NCI-H1930 (cell line): Measurements from ENCODE around the gene ACOT8.
A peak's percentile ranks its signal among the peaks of the same experiment; 100 is the strongest.
"Not testable (repeated sequence)": the region's sequence is repeated elsewhere in the genome, so short reads cannot be mapped to it uniquely, and the experiment has no call there.

Experiments
- DNase-seq, 2 experiments: peaks; one replicate each; lab custom pipeline; 2025; lab: John Stamatoyannopoulos, UW

ACOT8 gene

GRCh38 chr20:45887346-45887715 lies 30.1 kb upstream of the ACOT8 start, which contains the start of gene SPATA25:
Gene SPATA25 (minus strand): TSS chr20:45887622. CDS start chr20:45887590, 32 bp downstream.
- DNase-seq: no peak

- DNase-seq: no peak
Measured at GRCh38 chr20:45886590-45887345, 29.6 kb upstream of the ACOT8 start.

DNA sequence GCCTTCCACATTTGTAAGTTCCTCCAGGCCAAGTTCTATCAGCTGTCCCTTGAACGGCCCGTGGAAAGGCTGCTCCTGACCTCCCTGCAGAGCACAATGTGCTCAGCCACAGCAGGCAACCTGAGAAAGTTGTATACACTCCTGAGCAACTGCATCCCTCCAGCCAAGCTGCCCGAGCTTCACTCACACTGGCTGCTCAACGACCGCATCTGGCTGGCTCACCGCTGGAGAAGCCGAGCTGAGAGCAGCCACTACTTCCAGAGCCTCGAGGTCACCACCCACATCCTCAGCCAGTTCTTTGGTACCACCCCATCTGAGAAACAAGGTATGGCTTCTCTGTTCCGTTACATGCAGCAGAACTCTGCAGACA lies 25.9 kb upstream of the ACOT8 start:
- no peak for DNase-seq

- no peak for DNase-seq
Measured at GRCh38 chr20:45882469-45883099, 25.4 kb upstream of the ACOT8 start.

GRCh38 chr20:45880988-45881788 lies 24.0 kb upstream of the ACOT8 start, which contains the start of gene ZSWIM1:
Gene ZSWIM1 (plus strand): TSS chr20:45881227. CDS start chr20:45882593, 1,366 bp downstream.
- DNase-seq: peak; percentile 99

DNA sequence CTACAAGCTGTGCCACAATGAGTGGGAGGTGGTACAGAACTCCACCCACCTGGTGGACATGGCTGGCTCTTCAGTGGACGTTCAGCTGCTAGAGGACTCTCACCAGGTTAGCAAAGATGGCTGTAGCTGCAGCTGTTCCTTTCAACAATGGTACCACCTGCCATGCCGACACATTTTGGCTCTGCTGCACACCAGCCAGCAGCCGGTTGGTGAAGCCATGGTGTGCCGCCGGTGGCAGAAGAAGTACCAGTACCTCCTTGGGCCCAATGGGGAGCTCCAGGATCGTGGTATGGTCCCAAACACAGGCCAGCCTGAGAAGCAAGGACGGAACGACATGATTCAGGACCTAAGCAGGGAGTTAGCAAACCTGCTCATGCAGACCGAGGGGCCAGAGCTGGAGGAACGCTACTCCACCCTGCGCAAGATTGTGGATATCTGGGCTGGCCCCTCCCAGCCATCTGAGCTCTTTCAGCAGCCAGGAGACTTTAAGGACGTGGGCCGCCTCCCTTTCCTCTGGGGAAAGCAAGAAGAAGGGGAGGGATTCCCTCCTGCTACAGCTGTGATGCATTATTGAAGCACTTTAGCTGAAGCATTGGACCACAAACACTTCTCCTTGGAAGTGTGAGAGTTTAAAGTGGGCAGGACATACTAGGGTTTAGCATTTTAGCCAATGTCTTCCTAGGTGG lies 21.0 kb upstream of the ACOT8 start:
- DNase-seq: no peak

GRCh38 chr20:45874576-45874975 lies 17.4 kb upstream of the ACOT8 start:
- DNase-seq: no peak

DNA sequence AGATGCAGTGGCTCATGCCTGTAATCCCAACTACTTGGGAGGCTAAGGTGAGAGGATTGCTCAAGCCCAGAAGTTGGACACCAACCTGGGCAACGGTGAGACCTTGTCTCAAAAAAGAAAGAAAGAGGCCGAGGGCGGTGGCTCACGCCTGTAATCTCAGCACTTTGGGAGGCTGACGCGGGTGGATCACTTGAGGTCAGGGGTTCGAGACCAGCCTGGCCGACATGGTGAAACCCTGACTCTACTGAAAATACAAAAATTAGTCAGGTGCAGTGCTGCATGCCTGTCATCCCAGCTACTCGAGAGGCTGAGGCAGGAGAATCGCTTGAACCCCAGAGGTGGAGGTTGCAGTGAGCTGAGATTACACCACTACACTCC lies 16.9 kb upstream of the ACOT8 start:
- DNase-seq: not testable (repeated sequence)

DNA sequence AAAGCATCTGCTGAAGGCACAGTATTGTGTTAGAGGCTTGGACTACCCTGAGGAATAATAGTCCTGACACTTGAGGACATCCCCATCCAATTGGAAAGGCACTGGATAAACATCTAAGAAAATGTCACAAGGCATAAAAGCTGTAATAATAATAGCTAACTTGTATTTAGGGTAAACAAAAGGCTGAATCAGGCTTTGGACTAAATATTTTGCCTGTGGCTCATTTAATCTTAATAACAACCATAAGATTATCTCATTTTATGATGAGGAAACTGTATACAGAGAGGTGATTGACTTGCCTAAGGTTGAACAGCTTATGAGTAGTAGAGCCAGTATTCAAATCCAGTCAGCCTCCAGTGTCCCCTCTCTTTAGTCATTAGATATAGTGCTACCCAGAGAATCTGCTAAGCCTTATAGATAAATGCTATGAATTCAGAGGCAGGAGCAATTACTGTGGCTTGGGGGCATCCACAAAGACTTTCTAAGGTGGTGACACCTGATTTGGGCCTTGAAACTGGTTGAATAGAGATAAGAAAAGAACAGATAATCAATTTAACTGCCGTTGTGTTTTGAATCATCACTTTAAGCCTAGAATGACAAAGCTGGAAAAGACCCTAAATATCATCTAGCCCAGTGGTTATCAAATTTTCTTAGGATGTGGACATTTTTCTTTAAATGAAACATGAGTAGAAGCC lies 16.4 kb upstream of the ACOT8 start:
- DNase-seq: no peak

DNA sequence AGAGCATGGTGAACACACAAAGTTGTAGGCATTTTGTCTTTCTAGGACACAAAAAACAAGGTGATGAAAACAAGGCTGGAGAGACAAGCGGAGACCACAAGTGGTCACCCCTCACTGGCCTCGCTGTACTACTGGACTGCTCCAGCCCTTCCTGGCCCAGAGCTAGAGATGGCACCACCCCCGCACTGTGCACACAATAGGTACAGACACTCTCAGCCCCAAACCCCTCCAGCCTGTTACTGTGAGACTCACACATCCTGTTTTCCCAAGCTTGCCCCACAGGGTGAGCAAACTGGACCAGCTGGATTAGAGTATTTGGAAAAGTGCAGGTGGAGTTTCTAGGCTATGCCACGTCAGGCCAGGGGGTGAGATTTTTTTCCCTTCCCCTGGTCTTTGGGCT lies 15.4 kb upstream of the ACOT8 start:
- no peak for DNase-seq

- DNase-seq: no peak
Measured at GRCh38 chr20:45867819-45868176, 10.6 kb upstream of the ACOT8 start.

DNA sequence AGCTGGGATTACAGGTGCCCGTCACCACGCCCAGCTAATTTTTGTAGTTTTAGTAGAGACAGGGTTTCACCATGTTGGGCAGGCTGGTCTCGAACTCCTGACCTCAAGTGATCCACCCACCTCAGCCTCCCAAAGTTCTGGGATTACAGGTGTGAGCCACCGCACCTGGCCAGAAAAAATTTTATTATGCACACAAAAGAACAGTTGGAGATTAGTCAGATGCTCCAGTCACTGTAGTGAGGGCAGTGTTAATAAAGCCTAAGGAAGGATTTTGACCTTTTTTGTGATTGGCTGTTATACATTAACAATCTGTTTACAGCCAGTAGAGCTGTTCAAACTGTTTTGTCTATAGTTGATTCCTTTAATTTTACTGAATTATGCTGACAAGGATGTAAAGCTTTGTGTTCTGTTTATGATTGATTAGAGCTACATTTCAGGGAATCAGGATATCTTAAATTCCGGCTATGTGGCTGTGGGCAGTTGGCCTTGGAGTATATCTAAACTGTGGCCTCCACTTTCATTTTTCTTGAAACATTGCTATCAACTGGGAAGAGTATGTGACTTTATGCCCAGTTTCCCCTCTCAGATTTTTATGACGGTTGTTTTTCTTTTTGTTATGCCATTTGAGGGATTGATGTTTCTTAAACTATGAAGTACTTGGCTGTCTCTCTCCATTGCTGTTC lies 10.1 kb upstream of the ACOT8 start:
- DNase-seq: no peak

- DNase-seq: no peak
Measured at GRCh38 chr20:45866454-45866853, 9.3 kb upstream of the ACOT8 start.

DNA sequence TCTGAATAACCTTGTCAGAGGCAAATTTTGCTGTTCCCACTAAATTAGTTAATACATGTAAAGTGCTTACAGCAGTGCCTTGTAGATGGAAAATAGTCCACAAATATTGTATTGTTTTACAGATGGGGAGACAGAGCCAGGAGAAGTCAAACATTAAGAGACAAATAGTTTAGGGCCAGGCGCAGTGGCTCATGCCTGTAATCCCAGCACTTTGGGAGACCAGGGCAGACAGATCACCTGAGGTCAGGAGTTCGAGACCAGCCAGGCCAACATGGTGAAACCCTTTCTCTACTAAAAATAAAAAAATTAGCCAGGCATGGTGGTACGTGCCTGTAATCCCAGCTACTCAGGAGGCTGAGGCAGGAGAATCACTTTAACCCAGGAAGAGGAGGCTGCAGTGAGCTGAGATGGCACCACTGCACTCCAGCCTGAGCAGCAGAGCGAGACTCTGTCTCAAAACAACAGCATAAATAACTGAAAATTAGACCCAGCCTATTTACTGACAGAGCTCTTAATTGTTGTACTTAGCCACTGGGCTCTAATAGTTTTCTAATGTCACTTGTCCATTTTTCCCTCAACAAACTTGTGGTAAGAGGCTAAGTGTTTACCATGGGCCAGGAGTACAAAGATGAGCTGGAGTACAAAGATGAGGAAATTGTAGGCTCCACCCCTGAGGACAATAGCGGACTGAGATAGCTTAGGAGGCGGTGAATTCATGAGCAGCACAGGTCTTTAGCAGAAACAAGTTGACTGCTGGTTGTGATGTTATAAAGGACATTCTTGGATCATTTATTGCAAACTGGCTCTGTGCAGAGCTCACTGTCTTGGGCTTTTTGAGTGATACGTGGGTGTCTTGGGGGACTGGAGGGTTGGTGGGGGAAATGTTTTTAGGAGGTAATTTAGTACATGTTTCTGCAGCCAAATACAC lies 6.6 kb upstream of the ACOT8 start:
- no peak for DNase-seq

DNA sequence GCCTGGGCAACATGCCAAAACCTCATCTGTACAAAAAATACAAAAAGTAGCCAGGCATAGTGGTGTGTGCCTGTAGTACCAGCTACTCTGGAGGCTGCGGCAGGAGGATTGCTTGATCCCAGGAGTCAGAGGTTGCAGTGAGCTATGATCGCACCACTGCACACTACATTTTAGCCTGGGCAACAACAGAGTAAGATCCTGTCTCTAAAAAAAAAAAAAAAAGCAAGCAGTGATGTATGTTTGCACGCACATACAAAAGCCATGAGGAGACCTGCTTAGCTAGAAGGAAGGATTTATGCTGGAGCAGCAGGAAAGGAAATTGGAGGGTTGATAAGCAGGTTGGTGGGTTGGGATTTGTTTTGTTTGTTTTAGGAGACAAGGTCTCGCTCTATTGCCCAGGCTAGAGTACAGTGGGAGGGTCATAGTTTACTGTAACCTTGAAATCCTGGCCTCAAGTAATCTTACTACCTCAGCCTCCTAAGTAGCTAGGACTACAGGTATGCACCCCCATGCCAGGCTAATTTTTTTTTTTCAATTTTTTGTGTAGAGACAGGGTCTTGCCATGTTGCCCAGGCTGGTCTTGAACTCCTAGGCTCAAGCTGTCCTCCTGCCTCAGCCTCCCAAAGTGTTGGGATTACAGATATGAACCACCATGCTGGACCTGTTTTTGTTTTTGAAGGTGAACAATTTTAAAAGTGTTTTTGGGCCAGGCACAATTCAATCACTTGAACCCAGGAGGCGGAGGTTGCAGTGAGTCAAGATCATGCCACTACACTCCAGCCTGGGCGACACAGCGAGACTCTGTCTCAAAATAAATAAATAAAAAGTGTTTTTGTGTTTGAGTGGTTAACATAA lies 4.3 kb upstream of the ACOT8 start:
- DNase-seq: no peak

DNA sequence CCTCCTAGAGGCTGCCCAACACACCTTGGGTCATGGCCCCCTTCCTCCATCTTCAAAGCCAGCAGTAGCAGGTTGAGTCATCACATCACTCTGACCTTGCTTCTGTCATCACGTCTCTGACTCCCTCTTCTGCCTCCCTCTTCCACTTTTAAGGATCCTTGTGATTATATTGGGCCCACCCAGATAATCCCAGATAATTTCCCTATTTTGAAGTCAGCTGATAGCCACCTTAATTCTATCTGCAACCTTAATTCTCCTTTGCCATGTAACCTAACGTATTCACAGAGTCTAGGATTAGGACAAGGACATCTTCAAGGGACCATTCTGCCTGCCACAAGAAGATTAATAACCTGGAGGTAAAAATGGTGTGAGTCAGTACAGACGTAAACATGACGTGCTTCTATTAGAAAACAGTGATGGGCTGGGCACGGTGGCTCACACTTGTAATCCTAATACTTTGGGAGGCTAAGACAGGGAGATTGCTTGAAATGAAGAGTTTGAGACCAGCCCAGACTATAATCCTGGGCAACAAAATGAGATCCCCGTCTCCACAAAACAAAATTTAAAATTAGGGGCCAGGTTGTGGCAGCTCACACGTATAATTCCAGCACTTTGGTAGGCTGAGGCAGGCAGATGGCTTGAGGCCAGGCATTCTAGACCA lies 3.5 kb upstream of the ACOT8 start:
- DNase-seq: no peak

DNA sequence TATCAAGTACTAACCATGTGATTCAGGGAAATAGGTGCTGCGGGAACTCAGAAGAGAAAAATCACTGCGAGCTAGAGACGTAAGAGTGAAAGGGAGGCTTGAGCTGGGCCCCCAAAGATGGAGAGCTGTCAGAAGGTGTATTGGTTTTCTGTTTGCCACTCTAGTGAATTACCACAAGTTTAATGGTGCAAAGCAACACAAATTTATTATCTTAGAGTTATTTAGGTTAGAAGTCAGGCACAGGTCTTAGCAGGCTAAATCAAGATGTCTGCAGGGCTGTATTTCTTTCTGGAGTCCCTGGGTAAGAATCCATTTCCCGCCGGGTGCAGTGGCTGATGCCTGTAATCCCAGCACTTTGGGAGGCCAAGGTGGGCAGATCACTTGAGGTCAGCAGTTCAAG lies 2.7 kb upstream of the ACOT8 start:
- no peak for DNase-seq

DNA sequence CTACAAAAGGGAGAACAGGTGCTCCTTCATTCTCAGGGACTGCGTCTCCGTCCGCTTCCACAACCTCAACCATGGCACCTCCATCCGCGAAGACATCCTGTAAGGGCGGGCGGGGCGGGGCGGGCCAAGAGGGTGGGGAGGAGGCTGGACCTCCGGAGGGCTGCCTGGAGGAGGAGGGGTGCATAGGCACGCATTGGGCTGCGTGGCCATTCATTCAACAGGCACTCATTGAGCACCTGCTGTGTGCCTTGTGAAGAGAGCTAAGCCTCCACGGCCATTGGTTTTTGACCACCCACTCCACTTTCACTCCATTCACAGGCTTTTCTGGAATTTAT lies 657 bp upstream of the ACOT8 start:
- no peak for DNase-seq

DNA sequence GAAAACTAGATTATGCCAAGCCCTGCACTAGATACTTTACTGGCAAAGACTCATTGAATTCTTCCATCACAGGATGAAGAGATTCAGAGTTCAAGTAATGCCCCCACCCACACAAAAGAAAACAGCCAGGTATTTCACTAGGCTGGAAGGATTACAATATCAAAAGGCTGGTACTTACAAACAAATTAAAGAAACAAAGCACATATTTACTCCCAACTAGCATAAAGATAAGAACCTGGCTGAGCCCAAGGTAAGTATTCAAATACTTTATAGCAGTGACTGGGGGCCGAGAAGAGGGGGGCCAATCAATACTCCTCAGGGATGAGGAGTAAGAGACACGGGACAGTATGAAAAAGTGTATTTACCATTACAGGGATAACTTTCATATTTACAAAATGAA lies 3.7 kb downstream of the ACOT8 start:
- no peak for DNase-seq
